GM23338 (cell line): ENCODE data around the gene MALRD1. TPM values are rescaled to one million over a fixed set of nuclear protein-coding genes. Genes with fewer than 3 reads are reported as not detected.

Experiments
- ATAC-seq: fragments of 200-7000 bp; cut with Tn5 transposase; 3 replicates; pipeline ENCODE4 v1.9.1; 2020
- DNase-seq: peaks from one replicate; pipeline ENCODE4 v3.0.0-alpha.2; 2015; ENCODE audit warnings: low spot score
- H2AFZ ChIP-seq: fragments of 200-600 bp; sonication (generic); 2 replicates; pipeline ENCODE4 v1.8.0; 2016; ENCODE audit warnings: antibody characterized with exemption, mild to moderate bottlenecking, moderate library complexity
- H3F3A ChIP-seq: fragments of 200-600 bp; sonication (generic); replicated peaks from 2 replicates; pipeline ENCODE4 v1.8.0; 2017; ENCODE audit warnings: antibody characterized with exemption, mixed run types, low read depth
- H3K27ac ChIP-seq: fragments of 200-600 bp; sonication (generic); 2 replicates; pipeline ENCODE4 v1.6.1; 2016; ENCODE audit warnings: low read depth
- H3K27me3 ChIP-seq: fragments of 200-600 bp; sonication (generic); 2 replicates; pipeline ENCODE4 v1.8.0; 2016; ENCODE audit warnings: mild to moderate bottlenecking, mixed run types, moderate library complexity; ENCODE audit not compliant: insufficient read depth
- H3K36me3 ChIP-seq: fragments of 200-600 bp; sonication (generic); 2 replicates; pipeline ENCODE4 v1.8.0; 2016; ENCODE audit warnings: mild to moderate bottlenecking; ENCODE audit not compliant: insufficient read depth
- H3K4me1 ChIP-seq: fragments of 200-600 bp; sonication (generic); 2 replicates; pipeline ENCODE4 v1.8.0; 2016; ENCODE audit warnings: mild to moderate bottlenecking, moderate library complexity; ENCODE audit not compliant: insufficient read depth
- H3K4me2 ChIP-seq: fragments of 200-600 bp; sonication (generic); 2 replicates; pipeline ENCODE4 v1.7.1; 2017; ENCODE audit warnings: mixed run types
- H3K4me3 ChIP-seq: fragments of 200-600 bp; sonication (generic); 2 replicates; pipeline ENCODE4 v1.6.1; 2016; ENCODE audit warnings: mixed run types
- H3K79me2 ChIP-seq: fragments of 200-600 bp; sonication (generic); replicated peaks from 2 replicates; pipeline ENCODE4 v1.8.0; 2017; ENCODE audit warnings: mild to moderate bottlenecking; ENCODE audit not compliant: insufficient read depth
- H3K9me2 ChIP-seq: fragments of 200-600 bp; sonication (generic); 2 replicates; pipeline ENCODE4 v1.8.0; 2017; ENCODE audit not compliant: insufficient read depth
- H4K20me1 ChIP-seq: fragments of 200-600 bp; sonication (generic); replicated peaks from 2 replicates; pipeline ENCODE4 v1.8.0; 2017; ENCODE audit warnings: mild to moderate bottlenecking; ENCODE audit not compliant: insufficient read depth
- H3K27ac Mint-ChIP-seq: 2 replicates; pipeline ENCODE4 v1.8.0; 2020; ENCODE audit warnings: inconsistent platforms, mild to moderate bottlenecking, moderate library complexity, mixed read lengths
- H3K27me3 Mint-ChIP-seq: 3 replicates; pipeline ENCODE4 v1.8.0; 2022; ENCODE audit warnings: low read depth, mild to moderate bottlenecking, moderate library complexity, mixed read lengths, inconsistent platforms; ENCODE audit not compliant: insufficient read depth, poor library complexity
- H3K36me3 Mint-ChIP-seq: 3 replicates; pipeline ENCODE4 v1.8.0; 2021; ENCODE audit warnings: low read depth, mild to moderate bottlenecking, inconsistent platforms, moderate library complexity, mixed read lengths
- H3K4me1 Mint-ChIP-seq: 3 replicates; pipeline ENCODE4 v1.8.0; 2020; ENCODE audit warnings: mild to moderate bottlenecking, inconsistent platforms, mixed read lengths
- H3K4me3 Mint-ChIP-seq: 3 replicates; pipeline ENCODE4 v1.8.0; 2021; ENCODE audit warnings: moderate library complexity, mild to moderate bottlenecking, inconsistent platforms, mixed read lengths
- H3K9me3 Mint-ChIP-seq: 3 replicates; pipeline ENCODE4 v1.8.0; 2020; ENCODE audit warnings: moderate library complexity, mild to moderate bottlenecking, inconsistent platforms, mixed read lengths
- CREB1 ChIP-seq: fragments of 250-450 bp; sonication (Bioruptor Pico); IDR thresholded peaks from 2 replicates; pipeline ENCODE4 v1.5.0; 2020; ENCODE audit warnings: low read depth, mild to moderate bottlenecking, moderate library complexity
- ETS1 ChIP-seq: IDR thresholded peaks from 2 replicates; pipeline ENCODE4 v1.6.1; 2016; ENCODE audit warnings: antibody characterized with exemption
- EZH2 ChIP-seq: fragments of 200-600 bp; sonication (generic); IDR thresholded peaks from one replicate; pipeline ENCODE4 v1.8.0; 2017; ENCODE audit warnings: antibody characterized with exemption, mild to moderate bottlenecking, low read depth; ENCODE audit not compliant: unreplicated experiment
- EZH2phosphoT487 ChIP-seq: fragments of 200-600 bp; sonication (generic); IDR thresholded peaks from one replicate; pipeline ENCODE4 v1.8.1; 2018; ENCODE audit warnings: antibody characterized with exemption; ENCODE audit not compliant: unreplicated experiment
- POLR2AphosphoS5 ChIP-seq: IDR thresholded peaks from 2 replicates; pipeline ENCODE4 v1.6.1; 2016; ENCODE audit warnings: antibody characterized with exemption, low read depth
- REST ChIP-seq: IDR thresholded peaks from one replicate; pipeline ENCODE4 v1.6.1; 2018; ENCODE audit warnings: antibody characterized with exemption; ENCODE audit not compliant: unreplicated experiment
- ZNF114 ChIP-seq: fragments of 250-450 bp; sonication (Bioruptor Pico); IDR thresholded peaks from 2 replicates; pipeline ENCODE4 v1.5.0; 2020; ENCODE audit warnings: mild to moderate bottlenecking, moderate library complexity
- ZNF331 ChIP-seq: fragments of 250-450 bp; sonication (Bioruptor Pico); IDR thresholded peaks from 2 replicates; pipeline ENCODE4 v1.5.0; 2020; ENCODE audit warnings: low read depth, mild to moderate bottlenecking, moderate library complexity
- ZNF462 ChIP-seq: fragments of 250-450 bp; sonication (Bioruptor Pico); IDR thresholded peaks from 2 replicates; pipeline ENCODE4 v1.5.0; 2020; ENCODE audit warnings: mild to moderate bottlenecking, moderate library complexity
- polyA plus RNA-seq: library from polyadenylated mRNA; unstranded; fragments of >200 nt; fragmentation: Nextera tagmentation; extraction: Ambion mirVana; gene quantifications from 2 replicates; pipeline ENCODE4 v1.2.1, GENCODE V29; 2016
- total RNA-seq: library from RNA; depleted of rRNA; stranded (reverse); fragments of >200 nt; shearing (Covaris generic); gene quantifications from 2 replicates; pipeline ENCODE4 v1.2.3, GENCODE V29; 2014

MALRD1 gene
- total and polyA plus RNA-seq, 2 experiments from 2014 or later, result 0.42 to 1.9 TPM

GRCh38 chr10:19063986-19064385 lies 15.4 kb downstream of the MALRD1 start:
- no peak for DNase-seq
- Mint-ChIP-seq H3K9me3 (no peaks in the 10 kb centered on the region), H3K27me3 (peaks cover 3% of the 10 kb centered on the region), H3K4me3 (no peak overlapping the region), H3K36me3 (no peaks in the 10 kb centered on the region), H3K27ac (no peak overlapping the region), H3K4me1 (peaks cover 6% of the 10 kb centered on the region)
- H3K4me2 ChIP-seq, result no peak overlapping the region
- H3K36me3 ChIP-seq, result no peaks in the 10 kb centered on the region
- no peaks in the 10 kb centered on the region for H4K20me1 ChIP-seq
- no peaks in the 10 kb centered on the region for H3F3A ChIP-seq
- no peak overlapping the region for H2AFZ ChIP-seq
- no peak overlapping the region for H3K27ac ChIP-seq
- H3K4me3 ChIP-seq, result no peak overlapping the region
- peaks cover 3% of the 10 kb centered on the region; the same call in 1 of the 2 replicates for H3K4me1 ChIP-seq
- H3K9me2 ChIP-seq, result peaks cover 3% of the 10 kb centered on the region; the same call in 1 of the 2 replicates
- no peaks in the 10 kb centered on the region for H3K79me2 ChIP-seq
- ATAC-seq, result no peak
- TF ChIP-seq EZH2phosphoT487, result no peak
- no peaks in the 10 kb centered on the region for H3K27me3 ChIP-seq

GRCh38 chr10:19071946-19072345 lies 23.3 kb downstream of the MALRD1 start:
- Histone ChIP-seq H3K4me1 (no peaks in the 10 kb centered on the region), H3K27ac (no peak overlapping the region), H2AFZ (no peak overlapping the region), H3K27me3 (no peaks in the 10 kb centered on the region), H3K79me2 (no peaks in the 10 kb centered on the region), H4K20me1 (no peaks in the 10 kb centered on the region), H3F3A (no peaks in the 10 kb centered on the region), H3K36me3 (no peaks in the 10 kb centered on the region), H3K4me3 (no peak overlapping the region), H3K4me2 (no peak overlapping the region), H3K9me2 (no peaks in the 10 kb centered on the region)
- no peaks in the 10 kb centered on the region for H3K36me3 Mint-ChIP-seq
- DNase-seq (no peak), ATAC-seq (no peak)
- no peaks in the 10 kb centered on the region for H3K4me1 Mint-ChIP-seq
- H3K9me3 Mint-ChIP-seq, result no peaks in the 10 kb centered on the region
- no peaks in the 10 kb centered on the region for H3K27me3 Mint-ChIP-seq
- no peak overlapping the region for H3K4me3 Mint-ChIP-seq
- no peak overlapping the region for H3K27ac Mint-ChIP-seq
- TF ChIP-seq EZH2 (no peak), ETS1 (no peak), ZNF462 (CRISPR knock-in tag) (no peak), POLR2AphosphoS5 (no peak), ZNF331 (CRISPR knock-in tag) (no peak), ZNF114 (CRISPR knock-in tag) (no peak), REST (no peak), CREB1 (CRISPR knock-in tag) (no peak)
